Measurements from ENCODE around the gene OSBPL10. TPM values are rescaled to one million over a fixed set of nuclear protein-coding genes. Genes with fewer than 3 reads are reported as not detected.

The OSBPL10 gene
- total RNA-seq, 1 experiment from 2014 or later, result 2.3 TPM

DNA sequence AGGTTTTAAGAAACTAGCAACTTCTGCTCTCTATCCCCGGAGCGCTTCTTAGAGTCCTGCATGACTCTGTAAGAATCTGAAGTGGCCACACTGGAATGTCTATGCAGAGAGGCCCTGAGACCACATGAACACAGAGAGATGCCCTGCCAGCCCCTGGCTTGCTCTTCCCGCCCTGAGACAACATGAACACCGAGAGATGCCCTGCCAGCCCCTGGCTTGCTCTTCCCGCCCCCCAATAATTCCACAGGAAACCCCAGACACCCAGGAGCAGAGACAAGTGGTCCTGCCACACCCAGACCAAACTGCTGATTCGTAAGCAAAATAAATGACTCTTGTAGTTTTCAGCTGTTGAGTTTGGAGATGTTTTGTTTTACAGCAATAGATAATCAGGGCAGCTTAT is 166.1 kb downstream of the OSBPL10 start:
- DNase-seq (ENCODE audit: low spot score), result no peak
- no peak for TF ChIP-seq EZH2 (IDR thresholded peaks at IDR 0.05; ENCODE audit: borderline replicate concordance, low read depth, low read length, poor library complexity, severe bottlenecking)
- TF ChIP-seq, protein P1, sequence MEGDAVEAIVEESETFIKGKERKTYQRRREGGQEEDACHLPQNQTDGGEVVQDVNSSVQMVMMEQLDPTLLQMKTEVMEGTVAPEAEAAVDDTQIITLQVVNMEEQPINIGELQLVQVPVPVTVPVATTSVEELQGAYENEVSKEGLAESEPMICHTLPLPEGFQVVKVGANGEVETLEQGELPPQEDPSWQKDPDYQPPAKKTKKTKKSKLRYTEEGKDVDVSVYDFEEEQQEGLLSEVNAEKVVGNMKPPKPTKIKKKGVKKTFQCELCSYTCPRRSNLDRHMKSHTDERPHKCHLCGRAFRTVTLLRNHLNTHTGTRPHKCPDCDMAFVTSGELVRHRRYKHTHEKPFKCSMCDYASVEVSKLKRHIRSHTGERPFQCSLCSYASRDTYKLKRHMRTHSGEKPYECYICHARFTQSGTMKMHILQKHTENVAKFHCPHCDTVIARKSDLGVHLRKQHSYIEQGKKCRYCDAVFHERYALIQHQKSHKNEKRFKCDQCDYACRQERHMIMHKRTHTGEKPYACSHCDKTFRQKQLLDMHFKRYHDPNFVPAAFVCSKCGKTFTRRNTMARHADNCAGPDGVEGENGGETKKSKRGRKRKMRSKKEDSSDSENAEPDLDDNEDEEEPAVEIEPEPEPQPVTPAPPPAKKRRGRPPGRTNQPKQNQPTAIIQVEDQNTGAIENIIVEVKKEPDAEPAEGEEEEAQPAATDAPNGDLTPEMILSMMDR (conservative IDR thresholded peaks at IDR 0.05; ENCODE audit: low read depth, low read length), result no peak
- no peak overlapping the region for H3K27ac ChIP-seq (ENCODE audit: low read depth, low read length, poor library complexity, severe bottlenecking)
- H3K36me3 ChIP-seq (ENCODE audit: insufficient read depth, low read length, poor library complexity, severe bottlenecking), result no peaks in the 10 kb centered on the region
- ChIA-PET POLR2A (ENCODE audit: low non-redundant PET) (no interaction called here), CTCF (no interaction called here)
- no peaks in the 10 kb centered on the region for H3K27me3 ChIP-seq (replicated peaks; ENCODE audit: insufficient read depth, low read depth, low read length, poor library complexity)
- intact Hi-C loops (cut with micrococcal nuclease; ENCODE audit: unreplicated experiment), result no loop called here
- no peak overlapping the region for H3K4me3 ChIP-seq (ENCODE audit: low read depth, low read length, poor library complexity, severe bottlenecking)
- no peaks in the 10 kb centered on the region for H3K4me1 ChIP-seq (ENCODE audit: insufficient read depth, low read length, poor library complexity, severe bottlenecking)
- H3K9me3 ChIP-seq (ENCODE audit: low read depth, low read length, poor library complexity, severe bottlenecking), result no peaks in the 10 kb centered on the region
- BruUV-seq (replicated peaks), result no TSS peak

DNA sequence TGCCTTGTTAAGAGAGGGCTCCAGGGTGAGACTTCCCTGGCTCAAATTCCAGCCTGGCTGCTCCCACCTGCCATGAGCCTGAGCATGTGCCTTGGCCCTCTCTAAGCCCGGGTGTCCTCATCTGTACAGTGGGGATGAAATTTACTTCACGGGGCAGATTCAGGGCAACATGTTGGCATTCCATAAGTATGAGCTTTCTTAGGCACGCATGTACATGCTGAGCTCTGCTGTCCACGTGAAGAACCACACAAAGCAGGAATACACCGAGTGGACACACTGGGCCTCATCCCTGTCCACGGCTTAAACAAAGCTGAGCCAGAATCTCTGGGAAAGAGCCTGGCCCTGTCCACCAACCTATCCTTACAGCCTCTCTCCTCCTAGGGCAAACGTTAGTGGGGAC is 167.4 kb downstream of the OSBPL10 start:
- no peaks in the 10 kb centered on the region for H3K9me3 ChIP-seq (ENCODE audit: low read depth, low read length, poor library complexity, severe bottlenecking)
- no TSS peak for BruUV-seq (replicated peaks)
- no peaks in the 10 kb centered on the region for H3K36me3 ChIP-seq (ENCODE audit: insufficient read depth, low read length, poor library complexity, severe bottlenecking)
- CTCF ChIA-PET, result no interaction called here
- POLR2A ChIA-PET (ENCODE audit: low non-redundant PET), result no interaction called here
- no peak for DNase-seq (ENCODE audit: low spot score)
- H3K27me3 ChIP-seq (replicated peaks; ENCODE audit: insufficient read depth, low read depth, low read length, poor library complexity), result no peaks in the 10 kb centered on the region
- H3K4me1 ChIP-seq (ENCODE audit: insufficient read depth, low read length, poor library complexity, severe bottlenecking), result no peaks in the 10 kb centered on the region
- H3K27ac ChIP-seq (ENCODE audit: low read depth, low read length, poor library complexity, severe bottlenecking), result no peak overlapping the region
- H3K4me3 ChIP-seq (ENCODE audit: low read depth, low read length, poor library complexity, severe bottlenecking), result no peak overlapping the region
- intact Hi-C loops (cut with micrococcal nuclease; ENCODE audit: unreplicated experiment), result no loop called here
- TF ChIP-seq, protein P1 (conservative IDR thresholded peaks at IDR 0.05; ENCODE audit: low read depth, low read length), result no peak

DNA sequence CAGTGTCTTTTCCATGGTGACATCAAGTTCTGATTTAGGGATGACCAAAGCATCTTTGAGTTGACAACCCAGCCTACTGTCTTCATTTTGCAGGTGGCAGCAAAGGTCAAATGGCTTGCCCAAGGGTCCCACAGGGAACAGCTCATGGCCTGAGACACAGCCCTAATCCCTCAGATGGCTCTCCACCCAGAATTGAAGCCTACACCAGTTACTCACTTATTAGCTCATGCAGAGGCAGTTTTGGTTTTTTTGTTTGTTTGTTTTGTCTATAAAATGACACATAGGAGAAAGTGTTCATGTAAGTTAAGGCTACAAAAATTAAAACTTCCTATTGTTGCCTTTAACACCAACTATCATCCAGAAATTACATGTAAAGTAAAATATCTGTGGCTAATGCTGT is 167.9 kb downstream of the OSBPL10 start:
- H3K27me3 ChIP-seq (replicated peaks; ENCODE audit: insufficient read depth, low read depth, low read length, poor library complexity), result no peaks in the 10 kb centered on the region
- ChIA-PET POLR2A (ENCODE audit: low non-redundant PET) (no interaction called here), CTCF (no interaction called here)
- H3K4me3 ChIP-seq (ENCODE audit: low read depth, low read length, poor library complexity, severe bottlenecking), result no peak overlapping the region
- no peak for TF ChIP-seq EZH2 (IDR thresholded peaks at IDR 0.05; ENCODE audit: borderline replicate concordance, low read depth, low read length, poor library complexity, severe bottlenecking)
- BruUV-seq (replicated peaks), result no TSS peak
- H3K4me1 ChIP-seq (ENCODE audit: insufficient read depth, low read length, poor library complexity, severe bottlenecking), result no peaks in the 10 kb centered on the region
- DNase-seq (ENCODE audit: low spot score), result no peak
- no peaks in the 10 kb centered on the region for H3K9me3 ChIP-seq (ENCODE audit: low read depth, low read length, poor library complexity, severe bottlenecking)
- no peaks in the 10 kb centered on the region for H3K36me3 ChIP-seq (ENCODE audit: insufficient read depth, low read length, poor library complexity, severe bottlenecking)
- no peak overlapping the region for H3K27ac ChIP-seq (ENCODE audit: low read depth, low read length, poor library complexity, severe bottlenecking)
- intact Hi-C loops (cut with micrococcal nuclease; ENCODE audit: unreplicated experiment), result no loop called here

DNA sequence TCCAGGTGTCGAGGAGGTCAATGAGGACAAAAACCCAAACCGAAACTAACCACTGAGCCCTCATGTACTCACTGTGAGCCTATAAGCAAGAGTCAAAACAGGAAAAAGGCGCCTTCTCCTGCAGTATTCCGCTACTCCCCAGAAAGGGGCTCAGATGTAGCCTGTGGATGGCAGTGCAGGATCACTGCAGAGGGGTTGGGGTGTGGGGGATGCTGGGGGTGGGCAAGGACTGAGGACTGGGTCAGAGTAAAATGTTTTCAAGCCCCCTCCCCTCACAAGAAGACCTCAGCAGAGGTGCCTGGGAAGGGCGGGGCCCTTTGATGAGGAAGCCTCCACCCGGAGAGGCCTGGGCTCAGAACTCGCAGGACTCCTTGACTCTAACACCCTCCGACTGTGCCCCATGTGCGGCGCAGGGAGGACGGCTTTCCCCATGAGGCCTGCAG is 170.1 kb downstream of the OSBPL10 start:
- no peaks in the 10 kb centered on the region for H3K27me3 ChIP-seq (replicated peaks; ENCODE audit: insufficient read depth, low read depth, low read length, poor library complexity)
- H3K36me3 ChIP-seq (ENCODE audit: insufficient read depth, low read length, poor library complexity, severe bottlenecking), result no peaks in the 10 kb centered on the region
- intact Hi-C loops (cut with micrococcal nuclease; ENCODE audit: unreplicated experiment), result no loop called here
- BruUV-seq (replicated peaks), result no TSS peak
- H3K27ac ChIP-seq (ENCODE audit: low read depth, low read length, poor library complexity, severe bottlenecking), result no peak overlapping the region
- POLR2A ChIA-PET (ENCODE audit: low non-redundant PET), result no interaction called here
- no peaks in the 10 kb centered on the region for H3K9me3 ChIP-seq (ENCODE audit: low read depth, low read length, poor library complexity, severe bottlenecking)
- H3K4me1 ChIP-seq (ENCODE audit: insufficient read depth, low read length, poor library complexity, severe bottlenecking), result no peaks in the 10 kb centered on the region
- no peak for DNase-seq (ENCODE audit: low spot score)
- TF ChIP-seq, protein P1 (conservative IDR thresholded peaks at IDR 0.05; ENCODE audit: low read depth, low read length), result no peak
- no peak for TF ChIP-seq EZH2 (IDR thresholded peaks at IDR 0.05; ENCODE audit: borderline replicate concordance, low read depth, low read length, poor library complexity, severe bottlenecking)
- H3K4me3 ChIP-seq (ENCODE audit: low read depth, low read length, poor library complexity, severe bottlenecking), result no peak overlapping the region
- CTCF ChIA-PET, result no interaction called here
